ENCODE data around the gene SPNS3.

The SPNS3 gene

GRCh38 chr17:4433515-4434031 lies at the start of gene SPNS3:
Gene SPNS3 (plus strand): TSS chr17:4433940. CDS start chr17:4433968, 28 bp downstream.
- no peak for DNase-seq (ENCODE audit: low read depth in 3 of 3)

DNA sequence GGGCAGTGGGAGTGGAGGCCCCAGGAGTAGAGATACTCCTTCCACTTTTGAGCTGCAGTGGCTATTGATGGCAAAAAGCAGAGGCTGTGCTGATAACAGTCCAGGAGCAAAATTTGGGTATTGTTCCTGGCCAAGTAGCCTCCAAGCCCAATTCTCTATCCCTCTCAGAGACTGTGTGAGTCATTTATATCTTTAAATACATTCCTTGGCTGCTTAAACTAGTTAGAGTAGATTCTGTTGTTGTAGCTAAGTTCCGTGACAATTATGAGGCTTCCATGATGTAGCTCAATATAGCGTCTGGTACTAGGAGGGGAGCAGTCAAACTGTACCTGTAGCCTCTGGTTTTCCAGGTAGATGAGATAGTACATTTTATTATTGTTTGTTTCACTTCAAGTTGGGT lies 47.3 kb upstream of the SPNS3 start:
- no peak for DNase-seq (ENCODE audit: low read depth in 3 of 3)

DNA sequence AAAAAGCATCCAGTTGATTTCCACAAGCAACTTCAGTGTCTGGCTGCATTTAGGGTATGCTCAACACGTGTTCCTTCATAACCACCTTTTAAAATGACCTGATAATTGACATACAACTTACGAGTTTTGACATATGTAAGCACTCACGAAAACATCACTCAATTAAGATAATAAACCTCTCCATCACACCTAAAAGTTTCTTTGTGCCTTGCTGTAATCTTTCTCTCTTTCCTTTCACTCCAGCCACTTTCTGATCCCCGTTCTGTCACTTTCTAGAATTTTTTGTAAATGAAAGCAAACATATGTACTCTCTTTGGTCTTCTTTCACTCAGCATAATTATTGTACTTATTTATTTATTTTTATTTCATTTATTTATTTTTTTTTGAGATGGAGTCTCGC lies 46.6 kb upstream of the SPNS3 start:
- DNase-seq (ENCODE audit: low read depth in 3 of 3): no peak

DNA sequence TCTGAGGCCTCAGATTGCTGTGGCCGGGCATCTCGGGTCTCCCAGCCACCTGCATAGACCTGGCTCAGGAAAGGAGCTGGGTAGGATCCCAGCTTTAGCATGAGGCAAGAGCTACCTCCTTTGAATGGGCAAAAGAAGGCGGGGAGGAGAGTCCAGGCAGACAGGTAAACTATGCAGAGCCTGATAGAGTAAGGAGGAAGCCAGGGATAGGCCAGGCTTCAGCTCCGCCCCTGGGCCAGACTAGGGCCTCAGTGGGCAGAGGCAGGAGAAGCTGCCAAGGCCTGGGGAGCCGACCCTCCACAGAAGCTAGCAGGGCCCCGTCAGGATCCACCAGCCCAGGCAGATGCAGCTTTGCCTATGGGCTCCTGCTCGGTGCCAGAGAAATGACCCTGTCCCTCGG lies 44.7 kb upstream of the SPNS3 start:
- no peak for DNase-seq (ENCODE audit: low read depth in 3 of 3)

- DNase-seq (ENCODE audit: low read depth in 3 of 3): no peak
Measured at GRCh38 chr17:4393806-4394205, 39.9 kb upstream of the SPNS3 start.

DNA sequence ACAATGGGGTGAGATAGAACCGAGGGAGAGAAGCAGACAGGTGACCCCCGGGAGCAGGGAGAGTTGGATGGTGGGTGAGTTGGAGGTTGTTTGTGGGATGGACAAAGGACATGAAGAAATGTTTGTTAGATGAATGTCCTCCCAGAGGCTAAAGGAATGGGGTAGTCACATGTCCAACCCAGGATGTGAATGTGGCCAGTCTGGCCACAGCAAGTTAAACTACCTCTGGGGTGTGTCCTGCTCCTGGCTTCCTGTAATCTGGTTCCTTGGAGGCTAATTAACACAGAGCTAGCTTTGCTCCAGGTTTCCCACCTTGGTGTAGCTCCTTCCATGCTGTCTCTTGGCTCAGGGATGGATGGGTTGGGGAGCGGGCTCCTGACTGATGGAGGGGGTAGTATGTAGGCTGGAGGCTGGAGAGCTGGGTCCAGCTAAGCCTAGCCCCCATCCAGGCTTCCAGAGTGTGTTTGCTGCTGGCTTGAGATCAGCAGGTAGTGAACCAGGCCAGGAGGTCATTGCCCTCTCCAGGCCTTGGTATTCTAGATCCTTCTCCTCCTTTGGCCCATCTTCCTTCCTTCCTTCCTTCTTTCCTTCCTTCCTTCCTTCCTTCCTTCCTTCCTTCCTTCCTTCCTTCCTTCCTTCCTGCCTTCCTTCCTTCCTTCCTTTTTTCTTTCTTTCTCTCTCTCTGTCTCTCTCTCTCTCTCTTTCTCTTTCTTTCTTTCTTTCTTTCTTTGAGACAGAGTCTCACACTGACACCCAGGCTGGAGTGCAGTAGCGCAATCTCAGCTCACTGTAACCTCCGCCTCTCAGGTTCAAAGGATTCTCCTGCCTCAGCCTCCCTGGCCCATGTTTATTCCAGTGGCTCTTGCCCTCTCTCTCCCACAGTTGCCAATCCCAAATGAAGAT lies 39.3 kb upstream of the SPNS3 start:
- DNase-seq (ENCODE audit: low read depth in 3 of 3): no peak

- DNase-seq (ENCODE audit: low read depth in 3 of 3): no peak
Measured at GRCh38 chr17:4395111-4395478, 38.6 kb upstream of the SPNS3 start.

DNA sequence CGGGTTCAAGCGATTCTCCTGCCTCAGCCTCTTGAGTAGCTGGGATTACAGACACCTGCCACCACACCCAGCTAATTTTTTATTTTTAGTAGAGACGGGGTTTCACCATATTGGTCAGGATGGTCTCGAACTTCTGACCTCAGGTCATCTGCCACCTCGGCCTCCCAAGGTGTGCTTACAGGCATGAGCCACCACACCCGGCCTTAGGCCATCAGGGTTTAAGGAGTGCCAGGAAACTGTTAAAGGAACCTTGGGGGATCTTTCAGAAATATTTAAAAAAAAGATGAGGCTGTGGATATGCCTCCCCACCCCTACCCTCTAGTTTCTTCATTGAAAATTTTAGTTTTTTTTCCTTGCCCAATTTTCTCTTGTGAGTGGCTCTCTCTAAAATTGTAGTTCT lies 35.9 kb upstream of the SPNS3 start:
- no peak for DNase-seq (ENCODE audit: low read depth in 3 of 3)

DNA sequence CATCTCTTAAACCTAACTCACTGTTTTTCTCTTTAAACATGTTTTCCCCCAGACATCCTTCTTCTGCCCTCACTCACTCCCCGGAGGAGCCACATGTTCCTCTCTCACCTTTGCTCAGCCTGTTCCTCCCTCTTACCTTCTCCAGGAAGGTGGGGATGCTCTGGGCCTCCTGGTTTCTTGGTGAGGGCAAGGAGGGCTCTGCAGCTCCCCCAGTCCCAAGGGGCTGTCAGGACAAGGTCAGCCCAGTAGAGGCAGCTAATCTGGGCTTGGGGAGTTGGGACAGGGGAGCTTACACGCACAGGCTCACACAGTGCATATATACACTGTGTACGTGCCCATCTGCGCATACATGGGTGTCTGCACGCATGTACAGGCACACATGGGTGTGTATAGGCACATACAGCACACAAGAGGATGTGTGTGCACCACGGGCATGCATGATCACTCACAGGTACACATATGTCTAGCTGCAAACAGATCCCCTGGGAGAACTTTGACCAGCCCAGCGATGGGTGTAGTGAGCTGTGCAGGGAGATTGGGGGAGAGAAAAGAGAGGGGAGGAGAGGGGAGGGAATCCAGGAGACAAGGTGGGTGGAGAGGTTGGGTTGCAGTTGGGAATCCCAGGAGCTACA lies 28.6 kb upstream of the SPNS3 start:
- no peak for DNase-seq (ENCODE audit: low read depth in 3 of 3)

- DNase-seq (ENCODE audit: low read depth in 3 of 3): no peak
Measured at GRCh38 chr17:4405699-4406098, 28.0 kb upstream of the SPNS3 start.

GRCh38 chr17:4406386-4406785 lies 27.4 kb upstream of the SPNS3 start:
- no peak for DNase-seq (ENCODE audit: low read depth in 3 of 3)

GRCh38 chr17:4407216-4407615 lies 26.5 kb upstream of the SPNS3 start:
- DNase-seq (ENCODE audit: low read depth in 3 of 3): no peak

DNA sequence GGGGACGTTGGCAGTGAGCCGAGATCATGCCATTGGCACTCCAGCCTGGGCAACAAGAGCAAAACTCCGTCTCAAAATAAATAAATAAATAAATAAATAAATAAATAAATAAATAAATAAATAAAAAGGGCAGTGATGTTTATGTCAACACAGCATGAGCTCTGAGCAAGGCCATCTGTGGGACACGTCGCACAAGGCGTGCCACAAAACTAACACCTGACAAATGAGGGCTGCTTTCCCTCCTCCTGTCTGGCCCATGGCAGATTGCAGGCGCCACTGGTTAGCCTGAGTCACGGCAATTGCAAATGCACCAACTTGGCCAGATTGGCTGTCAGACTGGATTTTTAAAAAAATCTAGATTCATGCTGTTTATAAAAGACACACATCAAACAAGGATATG lies 25.9 kb upstream of the SPNS3 start:
- no peak for DNase-seq (ENCODE audit: low read depth in 3 of 3)

GRCh38 chr17:4409659-4410058 lies 24.1 kb upstream of the SPNS3 start:
- no peak for DNase-seq (ENCODE audit: low read depth in 3 of 3)

GRCh38 chr17:4411201-4411600 lies 22.5 kb upstream of the SPNS3 start:
- DNase-seq (ENCODE audit: low read depth in 3 of 3): no peak

DNA sequence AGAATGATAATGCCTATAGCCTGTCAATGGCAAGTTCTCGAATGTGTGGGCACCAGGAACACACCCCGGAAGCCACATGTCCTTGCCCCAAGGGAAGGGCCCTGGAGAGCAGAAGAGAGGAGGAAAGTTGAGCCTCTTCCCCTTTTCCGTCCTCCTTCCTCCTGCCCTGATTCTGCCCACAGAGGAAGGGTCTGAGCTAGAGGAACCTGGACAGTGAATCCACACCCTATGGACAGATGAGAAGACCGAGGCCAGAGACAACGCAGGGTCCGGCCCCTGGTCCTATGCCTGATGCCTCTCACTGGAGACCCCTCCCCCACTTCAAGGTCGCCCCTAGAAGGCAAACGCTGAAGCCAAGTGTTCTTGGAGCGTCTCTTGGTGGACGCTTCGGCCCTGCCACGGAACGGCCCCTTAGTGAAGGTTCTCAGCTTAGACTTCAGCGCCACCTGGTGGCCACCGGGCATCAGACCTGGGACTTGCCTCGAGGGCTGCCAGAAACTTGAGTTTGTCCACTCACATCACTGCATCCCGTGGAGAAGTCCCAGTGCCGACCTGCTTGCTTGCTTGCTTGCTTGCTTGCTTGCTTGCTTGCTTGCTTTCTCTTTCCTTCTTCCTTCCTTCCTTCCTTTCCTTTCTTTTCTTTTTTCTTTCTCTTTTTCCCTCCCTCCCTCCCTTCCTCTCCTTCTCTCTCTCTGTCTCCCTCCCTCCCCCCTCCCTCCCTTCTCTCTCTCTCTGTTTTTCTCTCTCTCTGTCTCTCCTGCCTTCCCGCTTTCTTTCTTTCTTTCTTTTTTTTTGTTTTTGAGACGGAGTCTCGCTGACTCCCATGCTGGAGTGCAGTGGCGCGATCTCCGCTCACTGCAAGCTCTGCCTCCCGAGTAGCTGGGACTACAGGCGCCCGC lies 20.6 kb upstream of the SPNS3 start:
- DNase-seq (ENCODE audit: low read depth in 3 of 3): peak; percentile 72 to 92 (median 87)

- no peak for DNase-seq (ENCODE audit: low read depth in 3 of 3)
Measured at GRCh38 chr17:4417129-4417667, 16.5 kb upstream of the SPNS3 start.

GRCh38 chr17:4420692-4421131 lies 13.0 kb upstream of the SPNS3 start:
- DNase-seq (ENCODE audit: low read depth in 3 of 3): peak in 2 of 3 experiments; percentile 25 to 31

- no peak for DNase-seq (ENCODE audit: low read depth in 3 of 3)
Measured at GRCh38 chr17:4422864-4423263, 10.9 kb upstream of the SPNS3 start.

GRCh38 chr17:4425398-4425797 lies 8.3 kb upstream of the SPNS3 start:
- no peak for DNase-seq (ENCODE audit: low read depth in 3 of 3)

GRCh38 chr17:4426499-4427208 lies 7.1 kb upstream of the SPNS3 start:
- DNase-seq (ENCODE audit: low read depth in 3 of 3): no peak

All from stimulated activated CD4-positive, alpha-beta T cell treated with anti-CD3 and anti-CD28 coated beads, TNF-alpha, amount 100 ng/mL, for 4 hours (primary cell).